ENCODE results near the gene OR2T8. TPM values are rescaled to one million over a fixed set of nuclear protein-coding genes. Genes with fewer than 3 reads are reported as not detected.

OR2T8 gene, protein sequence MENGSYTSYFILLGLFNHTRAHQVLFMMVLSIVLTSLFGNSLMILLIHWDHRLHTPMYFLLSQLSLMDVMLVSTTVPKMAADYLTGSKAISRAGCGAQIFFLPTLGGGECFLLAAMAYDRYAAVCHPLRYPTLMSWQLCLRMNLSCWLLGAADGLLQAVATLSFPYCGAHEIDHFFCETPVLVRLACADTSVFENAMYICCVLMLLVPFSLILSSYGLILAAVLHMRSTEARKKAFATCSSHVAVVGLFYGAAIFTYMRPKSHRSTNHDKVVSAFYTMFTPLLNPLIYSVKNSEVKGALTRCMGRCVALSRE
- total RNA-seq = not detected

DNA sequence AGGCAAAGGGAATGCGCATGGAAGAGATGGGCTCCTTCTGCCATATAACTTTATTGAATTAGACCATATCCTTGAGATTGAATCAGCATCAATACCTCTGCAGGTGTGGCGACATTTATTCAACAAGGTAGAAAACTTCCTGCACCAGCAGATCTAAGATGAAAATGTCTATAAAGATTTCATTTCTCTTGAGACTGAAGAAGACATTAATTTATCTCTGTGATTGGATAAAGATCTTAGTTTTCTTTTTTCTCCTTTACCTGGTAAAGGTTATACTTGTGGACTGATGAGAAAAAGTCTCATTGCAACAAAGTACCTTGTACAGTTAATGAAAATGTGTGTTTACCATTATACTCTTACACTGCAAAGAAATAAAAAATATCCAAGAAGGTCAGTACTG, at the start of gene OR2T8:
Gene OR2T8 (plus strand): TSS at position 301 of the 400 bp plus-strand sequence. CDS start 766 bp downstream, outside the sequence.
- H3K4me1 Mint-ChIP-seq = no peaks in the 10 kb centered on the region
- H3K4me3 Mint-ChIP-seq = no peak within 1 kb of the TSS
- no peak for ATAC-seq (replicated peaks)
- no peaks in the 10 kb centered on the region for H3K36me3 Mint-ChIP-seq (ENCODE audit: low read depth)
- H3K9me3 Mint-ChIP-seq = no peaks in the 10 kb centered on the region
- peaks cover 10% of the 10 kb centered on the region for H3K27me3 Mint-ChIP-seq
- H3K27ac Mint-ChIP-seq = no peak within 1 kb of the TSS

DNA sequence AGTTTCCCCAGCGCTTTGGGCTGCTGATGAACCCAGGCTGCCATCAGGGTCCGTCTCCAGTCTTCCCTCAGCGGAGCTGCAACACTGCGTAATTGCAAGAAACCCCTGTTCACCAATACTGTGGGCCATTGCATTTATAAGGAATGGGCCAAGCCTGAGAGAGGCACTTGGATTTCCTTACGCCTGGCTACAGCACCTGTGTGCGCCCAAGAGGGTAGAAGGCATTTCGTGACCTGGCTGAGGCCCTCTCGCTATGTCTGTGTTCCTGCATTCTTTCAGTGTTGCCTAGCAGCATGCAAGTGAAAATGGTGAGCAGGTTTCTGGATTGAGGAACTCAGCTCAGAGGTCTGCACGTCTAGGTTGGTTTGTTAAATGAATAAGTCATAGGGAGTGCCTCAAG, 36.7 kb upstream of the OR2T8 start:
- H3K4me1 Mint-ChIP-seq = no peaks in the 10 kb centered on the region
- H3K27ac Mint-ChIP-seq = no peak overlapping the region
- H3K36me3 Mint-ChIP-seq (ENCODE audit: low read depth) = no peaks in the 10 kb centered on the region
- peaks cover 9% of the 10 kb centered on the region for H3K27me3 Mint-ChIP-seq
- no peak for ATAC-seq (replicated peaks)
- no peak overlapping the region for H3K4me3 Mint-ChIP-seq
- no peaks in the 10 kb centered on the region for H3K9me3 Mint-ChIP-seq

DNA sequence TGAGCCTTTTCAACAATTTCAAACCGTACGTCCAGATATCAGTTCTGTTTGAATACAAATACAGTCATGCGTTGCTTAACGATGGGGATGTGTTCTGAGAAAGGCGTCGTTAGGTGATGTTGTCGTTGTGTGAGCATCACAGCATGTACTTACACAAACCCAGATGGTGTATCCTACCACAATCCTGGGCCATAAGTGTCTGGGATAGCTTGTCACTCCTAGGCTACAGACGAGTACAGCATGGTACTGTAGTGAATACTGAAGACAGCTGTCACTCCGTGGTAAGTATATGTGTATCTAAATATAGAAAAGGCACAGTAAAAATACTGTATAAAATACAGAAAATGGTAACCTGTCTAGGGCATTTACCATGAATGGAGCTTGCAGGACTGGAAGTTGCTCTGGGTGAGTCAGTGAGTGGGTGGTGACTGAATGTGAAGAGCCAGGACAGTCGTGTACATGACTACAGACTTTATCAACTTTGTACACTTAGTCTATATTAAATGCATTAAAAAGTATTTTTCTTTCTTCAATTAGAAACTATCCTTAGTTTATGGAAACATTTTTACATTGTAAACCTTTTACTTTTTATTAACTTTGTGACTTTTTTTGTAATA, 35.1 kb upstream of the OR2T8 start:
- H3K4me1 Mint-ChIP-seq = no peaks in the 10 kb centered on the region
- no peak overlapping the region for H3K4me3 Mint-ChIP-seq
- no peaks in the 10 kb centered on the region for H3K9me3 Mint-ChIP-seq
- H3K36me3 Mint-ChIP-seq (ENCODE audit: low read depth) = no peaks in the 10 kb centered on the region
- no peaks in the 10 kb centered on the region for H3K27me3 Mint-ChIP-seq
- H3K27ac Mint-ChIP-seq = no peak overlapping the region
- no peak for ATAC-seq (replicated peaks)

DNA sequence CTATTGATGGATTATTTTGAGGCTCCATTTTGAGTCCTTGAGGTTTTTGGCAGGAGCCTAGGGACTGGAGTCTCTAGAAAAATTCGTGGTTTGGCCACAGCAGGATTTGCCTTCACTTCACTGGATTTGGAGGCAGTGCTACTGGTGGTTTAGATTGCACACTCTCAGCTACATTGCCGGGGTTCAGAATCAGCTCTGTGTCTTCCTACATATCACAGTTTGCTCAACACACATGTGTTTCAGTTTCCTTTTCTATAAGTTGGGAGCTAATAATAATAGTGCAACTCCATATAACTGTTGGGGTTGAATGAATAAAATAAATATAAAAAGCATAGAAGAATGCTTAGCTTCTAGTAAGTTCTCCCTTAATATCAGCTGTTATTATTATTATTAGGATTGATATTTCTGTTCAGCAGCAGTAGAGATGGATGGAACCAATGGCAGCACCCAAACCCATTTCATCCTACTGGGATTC, 24.9 kb upstream of the OR2T8 start, which contains the start of gene OR2W3:
Gene OR2W3 (plus strand): TSS at position 425 of the 475 bp plus-strand sequence. CDS start 0 bp downstream, at position 425.
- H3K9me3 Mint-ChIP-seq = no peaks in the 10 kb centered on the region
- H3K27me3 Mint-ChIP-seq = no peaks in the 10 kb centered on the region
- H3K4me1 Mint-ChIP-seq = no peaks in the 10 kb centered on the region
- no peaks in the 10 kb centered on the region for H3K36me3 Mint-ChIP-seq (ENCODE audit: low read depth)
- no peak within 1 kb of the TSS for H3K27ac Mint-ChIP-seq
- ATAC-seq (replicated peaks) = no peak
- H3K4me3 Mint-ChIP-seq = no peak within 1 kb of the TSS

DNA sequence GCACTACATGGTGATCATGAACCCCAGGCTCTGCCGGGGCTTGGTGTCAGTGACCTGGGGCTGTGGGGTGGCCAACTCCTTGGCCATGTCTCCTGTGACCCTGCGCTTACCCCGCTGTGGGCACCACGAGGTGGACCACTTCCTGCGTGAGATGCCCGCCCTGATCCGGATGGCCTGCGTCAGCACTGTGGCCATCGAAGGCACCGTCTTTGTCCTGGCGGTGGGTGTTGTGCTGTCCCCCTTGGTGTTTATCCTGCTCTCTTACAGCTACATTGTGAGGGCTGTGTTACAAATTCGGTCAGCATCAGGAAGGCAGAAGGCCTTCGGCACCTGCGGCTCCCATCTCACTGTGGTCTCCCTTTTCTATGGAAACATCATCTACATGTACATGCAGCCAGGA, 24.1 kb upstream of the OR2T8 start:
- Mint-ChIP-seq H3K4me1 (no peaks in the 10 kb centered on the region), H3K27ac (no peak overlapping the region), H3K4me3 (no peak overlapping the region), H3K36me3 (ENCODE audit: low read depth) (no peaks in the 10 kb centered on the region), H3K9me3 (no peaks in the 10 kb centered on the region), H3K27me3 (no peaks in the 10 kb centered on the region)
- no peak for ATAC-seq (replicated peaks)

DNA sequence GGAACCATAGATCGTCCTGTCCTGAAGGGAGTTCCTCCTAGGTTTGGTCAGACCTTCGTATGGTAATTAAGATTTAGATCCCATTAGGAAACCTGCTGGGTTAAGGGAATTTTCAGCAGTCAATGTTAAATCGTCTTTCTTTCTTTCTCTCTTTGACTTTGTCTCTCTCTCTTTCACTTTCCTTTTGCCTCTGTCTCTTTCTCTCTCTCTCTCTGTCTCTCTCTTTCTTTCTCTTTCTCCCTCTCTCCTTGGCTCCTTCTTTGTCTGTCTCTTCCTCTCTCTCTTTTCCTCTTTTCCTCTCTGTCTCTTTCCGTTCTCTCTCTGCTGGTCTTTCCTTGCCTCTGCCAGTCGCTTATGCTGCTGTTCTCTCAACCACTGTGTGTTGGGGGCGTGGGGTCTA, 15.9 kb upstream of the OR2T8 start:
- Mint-ChIP-seq H3K27ac (peak overlapping the region; percentile 15), H3K9me3 (peaks cover 8% of the 10 kb centered on the region), H3K4me3 (peak overlapping the region; percentile 10), H3K36me3 (ENCODE audit: low read depth) (no peaks in the 10 kb centered on the region), H3K27me3 (no peaks in the 10 kb centered on the region), H3K4me1 (peaks cover 14% of the 10 kb centered on the region)
- no peak for ATAC-seq (replicated peaks)

DNA sequence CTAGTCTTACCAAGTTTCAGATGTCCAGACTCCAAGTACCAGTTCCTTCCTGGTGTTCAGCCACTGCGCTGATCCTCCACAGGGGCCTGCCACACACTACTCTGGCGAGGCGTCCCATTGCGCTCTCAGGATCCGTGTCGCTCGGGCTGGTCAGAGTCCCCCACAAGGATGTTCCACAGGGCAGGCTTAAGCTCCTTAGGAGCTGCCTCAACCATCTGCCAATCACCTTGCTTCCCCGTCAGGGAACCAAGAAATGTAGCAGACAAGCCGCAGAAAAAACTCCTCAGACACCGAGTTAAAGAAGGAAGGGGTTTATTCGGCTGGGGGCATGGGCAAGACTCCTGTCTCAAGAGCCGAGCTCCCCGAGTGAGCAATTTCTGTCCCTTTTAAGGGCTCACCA, 14.9 kb upstream of the OR2T8 start:
- peaks cover 8% of the 10 kb centered on the region for H3K9me3 Mint-ChIP-seq
- H3K4me3 Mint-ChIP-seq = no peak overlapping the region
- H3K36me3 Mint-ChIP-seq (ENCODE audit: low read depth) = no peaks in the 10 kb centered on the region
- H3K4me1 Mint-ChIP-seq = peaks cover 14% of the 10 kb centered on the region
- no peak for ATAC-seq (replicated peaks)
- H3K27ac Mint-ChIP-seq = no peak overlapping the region
- no peaks in the 10 kb centered on the region for H3K27me3 Mint-ChIP-seq

DNA sequence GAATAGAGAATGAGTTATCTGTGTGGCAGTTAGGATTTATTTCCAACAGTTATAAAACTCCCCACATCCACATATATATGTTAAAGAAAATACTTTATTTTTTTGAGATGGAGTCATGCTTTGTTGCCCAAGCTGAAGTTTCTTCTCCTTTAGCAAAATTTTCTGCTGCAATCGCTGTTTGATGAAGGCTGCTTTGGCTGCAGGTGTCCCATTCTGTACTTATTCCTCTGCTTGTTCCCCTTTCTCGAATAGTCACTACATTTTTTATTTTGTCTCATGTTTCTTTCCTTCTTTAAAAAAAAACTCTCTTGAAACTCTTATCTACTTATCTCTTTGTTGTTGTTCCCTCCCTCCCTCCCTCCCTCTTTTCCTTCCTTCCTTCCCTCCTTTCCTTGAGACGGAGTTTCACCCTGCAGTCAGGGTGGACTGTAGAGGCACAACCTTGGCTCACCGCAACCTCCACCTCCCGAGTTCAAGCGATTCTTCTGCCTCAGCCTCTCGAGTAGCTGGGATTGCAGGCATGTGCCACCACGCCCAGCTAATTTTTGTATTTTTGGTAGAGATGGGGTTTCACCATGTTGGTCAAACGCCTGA, 14.0 kb upstream of the OR2T8 start:
- peaks cover 14% of the 10 kb centered on the region for H3K4me1 Mint-ChIP-seq
- H3K9me3 Mint-ChIP-seq = peaks cover 8% of the 10 kb centered on the region
- H3K36me3 Mint-ChIP-seq (ENCODE audit: low read depth) = no peaks in the 10 kb centered on the region
- no peaks in the 10 kb centered on the region for H3K27me3 Mint-ChIP-seq
- ATAC-seq (replicated peaks) = no peak
- H3K27ac Mint-ChIP-seq = peak overlapping the region; percentile 95
- H3K4me3 Mint-ChIP-seq = peak overlapping the region; percentile 82

DNA sequence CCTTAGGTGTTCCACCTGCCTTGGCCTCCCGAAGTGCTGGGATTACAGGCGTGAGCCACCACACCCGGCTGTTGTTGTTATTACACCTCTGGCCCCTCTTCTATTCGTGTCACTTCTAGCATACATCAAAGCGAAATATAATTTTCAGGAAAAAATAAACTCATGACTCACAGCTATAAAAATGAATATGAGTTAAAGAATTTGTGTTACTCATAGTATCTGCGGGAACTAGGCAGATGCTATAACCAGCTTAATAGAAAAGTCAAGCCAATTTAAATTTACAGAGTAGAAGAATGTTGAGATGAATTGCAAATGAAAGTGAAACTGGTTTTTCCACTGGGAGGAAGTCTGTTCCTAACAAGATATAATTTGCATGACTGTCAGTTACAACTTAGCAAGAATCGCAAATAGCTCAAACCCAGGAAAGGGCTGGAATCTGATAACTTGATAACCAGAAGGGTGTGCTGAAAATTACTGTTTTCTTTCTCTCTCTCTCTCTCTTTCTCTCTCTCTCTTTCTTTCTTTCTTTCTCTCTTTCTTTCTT, 13.5 kb upstream of the OR2T8 start:
- Mint-ChIP-seq H3K9me3 (peaks cover 8% of the 10 kb centered on the region), H3K36me3 (ENCODE audit: low read depth) (no peaks in the 10 kb centered on the region), H3K27me3 (no peaks in the 10 kb centered on the region), H3K4me1 (peaks cover 14% of the 10 kb centered on the region), H3K27ac (peak overlapping the region; percentile 95), H3K4me3 (peak overlapping the region; percentile 82)
- peak; percentile 91 for ATAC-seq (replicated peaks)

DNA sequence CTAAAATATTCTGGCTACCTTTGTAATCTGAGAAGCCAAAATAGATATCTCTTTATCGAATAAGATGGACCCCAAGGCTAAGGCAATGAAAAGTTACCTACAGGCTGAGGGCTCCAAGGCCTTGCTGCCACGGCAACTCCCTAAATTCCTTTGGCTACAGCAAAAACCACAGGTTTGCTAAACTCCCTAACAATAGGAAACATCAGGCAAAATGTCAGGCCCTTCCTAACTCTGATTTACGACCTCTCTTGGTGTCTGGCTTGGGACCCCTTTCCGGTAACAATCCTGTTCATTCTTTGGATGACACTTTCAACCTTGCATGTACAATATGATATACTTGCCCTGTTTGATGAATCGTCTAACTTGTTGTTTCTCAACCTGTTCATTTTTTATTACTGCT, 11.3 kb upstream of the OR2T8 start:
- ATAC-seq (replicated peaks) = no peak
- peaks cover 5% of the 10 kb centered on the region for H3K9me3 Mint-ChIP-seq
- no peaks in the 10 kb centered on the region for H3K27me3 Mint-ChIP-seq
- H3K4me3 Mint-ChIP-seq = no peak overlapping the region
- no peak overlapping the region for H3K27ac Mint-ChIP-seq
- H3K4me1 Mint-ChIP-seq = peaks cover 14% of the 10 kb centered on the region
- H3K36me3 Mint-ChIP-seq (ENCODE audit: low read depth) = no peaks in the 10 kb centered on the region

DNA sequence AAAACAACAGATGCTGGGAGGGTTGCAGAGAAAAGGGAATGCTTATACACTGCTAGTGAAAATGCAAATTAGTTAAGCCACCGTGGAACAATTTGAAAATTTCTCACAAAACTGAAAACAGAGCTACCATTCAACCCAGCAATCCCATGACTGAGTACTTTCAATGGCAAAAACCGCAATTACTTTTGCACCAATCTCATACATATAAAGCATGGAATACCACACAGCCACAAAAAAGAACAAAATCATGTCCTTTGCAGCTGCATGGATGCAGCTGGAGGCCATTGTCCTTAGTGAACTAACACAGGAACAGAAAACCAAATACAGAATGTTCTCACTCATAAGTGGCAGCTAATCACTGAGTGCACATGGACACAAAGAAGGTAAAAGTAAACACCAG, 6.3 kb upstream of the OR2T8 start:
- no peaks in the 10 kb centered on the region for H3K9me3 Mint-ChIP-seq

DNA sequence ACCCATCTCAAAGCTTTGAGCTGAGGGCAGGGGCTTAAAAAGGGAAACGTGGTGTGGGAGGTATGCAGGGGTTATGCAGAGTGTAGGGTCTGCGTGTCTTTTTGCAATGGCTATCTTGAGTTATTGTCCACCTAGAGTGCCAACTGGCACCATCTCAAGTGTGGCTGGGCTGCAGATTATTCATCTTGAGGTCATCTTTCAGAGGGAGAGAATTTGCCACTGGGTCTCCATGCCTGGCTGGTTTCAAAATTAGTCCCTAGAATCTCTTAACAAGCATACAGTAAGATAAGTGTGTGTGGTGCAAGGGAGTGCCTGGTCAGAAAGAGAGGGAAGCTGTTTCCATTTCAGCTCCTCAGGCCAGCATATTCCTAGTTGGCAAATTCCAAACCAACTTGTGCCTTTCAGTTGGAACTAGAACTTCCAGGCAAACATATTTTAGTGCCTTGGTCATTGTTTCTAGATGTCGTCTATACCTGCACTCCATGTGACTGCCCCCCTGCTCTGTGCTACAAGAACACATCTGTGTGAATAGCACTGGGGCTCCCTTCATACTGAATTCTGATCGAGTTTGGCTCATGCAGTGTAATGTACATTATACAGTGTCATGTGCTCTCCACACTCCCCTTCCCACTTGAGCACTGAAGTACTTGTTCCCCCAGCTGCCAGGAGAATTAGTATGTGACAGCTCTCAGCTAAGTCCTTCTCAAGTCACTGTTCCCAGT, 5.0 kb upstream of the OR2T8 start:
- no peak for ATAC-seq (replicated peaks)
- Mint-ChIP-seq H3K4me3 (no peak overlapping the region), H3K9me3 (no peaks in the 10 kb centered on the region), H3K27ac (no peak overlapping the region), H3K4me1 (no peaks in the 10 kb centered on the region), H3K36me3 (ENCODE audit: low read depth) (no peaks in the 10 kb centered on the region), H3K27me3 (peaks cover 8% of the 10 kb centered on the region)

More for the DNA sequence above, 6.3 kb upstream of the OR2T8 start:
- Mint-ChIP-seq H3K4me3 (no peak overlapping the region), H3K4me1 (no peaks in the 10 kb centered on the region), H3K36me3 (ENCODE audit: low read depth) (no peaks in the 10 kb centered on the region), H3K27ac (no peak overlapping the region), H3K27me3 (peaks cover 8% of the 10 kb centered on the region)
- no peak for ATAC-seq (replicated peaks)

DNA sequence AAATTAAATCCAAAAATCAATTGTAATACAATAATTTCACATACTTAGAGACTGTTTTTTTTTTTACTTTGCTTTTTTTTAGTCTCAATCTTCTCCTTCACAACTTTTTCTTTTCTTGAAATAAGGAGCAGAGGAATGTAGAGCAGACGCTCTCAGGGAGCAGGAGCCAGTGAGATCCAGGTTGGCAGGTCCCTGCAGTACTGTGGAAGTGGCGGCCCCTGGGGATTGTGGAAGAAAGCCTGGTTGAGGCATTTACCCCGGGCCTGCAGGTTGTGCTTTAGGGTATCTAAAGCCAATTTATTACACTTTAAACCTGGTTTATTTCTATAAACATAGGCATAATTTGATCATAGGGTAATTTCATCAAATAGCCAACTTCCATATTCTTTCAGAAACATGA, 3.9 kb downstream of the OR2T8 start:
- Mint-ChIP-seq H3K4me1 (no peaks in the 10 kb centered on the region), H3K36me3 (ENCODE audit: low read depth) (no peaks in the 10 kb centered on the region), H3K9me3 (no peaks in the 10 kb centered on the region), H3K4me3 (no peak overlapping the region), H3K27me3 (peaks cover 4% of the 10 kb centered on the region), H3K27ac (no peak overlapping the region)
- no peak for ATAC-seq (replicated peaks)

DNA sequence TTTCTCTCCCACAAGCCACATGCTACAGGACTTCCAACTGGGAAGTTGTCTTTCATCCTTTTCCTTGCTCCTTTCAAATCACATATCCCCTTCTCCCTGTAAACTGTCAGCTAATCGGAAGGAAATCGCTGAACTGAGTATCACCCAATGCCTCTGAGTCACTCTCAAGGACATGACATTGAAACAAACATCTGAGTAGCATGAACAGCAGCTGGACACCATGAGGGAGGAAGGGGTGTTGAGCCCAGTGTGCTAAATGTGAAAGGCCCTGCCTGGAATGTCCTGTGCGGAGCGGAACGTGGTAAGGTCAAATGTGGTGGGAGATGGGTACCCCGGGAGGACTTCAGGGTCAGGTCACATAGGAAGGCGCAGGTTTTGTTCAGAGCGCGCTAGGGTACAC, 4.8 kb downstream of the OR2T8 start, which contains the start of gene OR2AJ1:
Gene OR2AJ1 (plus strand): TSS at position 22 of the 400 bp plus-strand sequence. CDS start 8,880 bp downstream, outside the sequence.
- Mint-ChIP-seq H3K27me3 (peaks cover 4% of the 10 kb centered on the region), H3K4me3 (no peak within 1 kb of the TSS), H3K36me3 (ENCODE audit: low read depth) (no peaks in the 10 kb centered on the region), H3K4me1 (no peaks in the 10 kb centered on the region), H3K9me3 (no peaks in the 10 kb centered on the region), H3K27ac (no peak within 1 kb of the TSS)
- ATAC-seq (replicated peaks) = no peak

Data from activated T-helper 17 cell treated with anti-CD3 and anti-CD28 coated beads, Interleukin-2, amount 50 U/mL, for 72 hours (primary cell).